Measurements from ENCODE around the gene ALDH3B2.
"Not testable (repeated sequence)": the region's sequence is repeated elsewhere in the genome, so short reads cannot be mapped to it uniquely, and the experiment has no call there.

The ALDH3B2 gene

DNA sequence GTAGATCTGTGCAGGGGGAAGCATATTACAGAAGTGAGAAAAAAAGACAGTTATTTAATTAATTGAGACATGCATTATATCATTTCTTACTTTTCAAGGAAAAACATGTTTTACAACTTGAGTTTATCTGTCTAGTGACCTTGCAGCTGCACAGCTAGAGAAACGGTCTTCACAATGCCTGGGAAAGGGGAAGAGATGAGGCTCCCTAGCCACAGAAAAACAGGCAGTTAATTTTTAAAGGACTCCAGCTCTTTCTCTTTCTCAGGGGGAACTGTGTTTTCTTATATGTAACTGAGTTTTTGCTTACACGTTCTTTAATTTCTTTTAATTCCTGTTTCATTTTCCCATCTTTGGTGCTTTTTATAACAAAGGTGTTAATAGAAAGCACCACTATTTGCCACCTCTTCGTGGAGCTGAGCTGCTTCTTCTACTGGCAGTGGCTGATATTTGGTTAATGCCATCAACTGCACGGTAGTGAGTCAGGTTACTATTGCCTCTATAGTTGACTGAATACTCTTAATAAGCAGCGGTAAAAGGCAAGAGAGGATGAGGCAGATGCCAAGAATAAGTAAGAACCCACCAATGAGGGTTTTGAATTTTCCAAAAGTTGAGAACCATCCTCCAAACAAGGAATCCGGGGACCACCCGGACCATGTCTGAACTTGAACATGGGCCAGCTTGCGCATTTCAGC, 11.4 kb upstream of the ALDH3B2 start:
- DNase-seq (ENCODE audit: low spot score): not testable (repeated sequence)

GRCh38 chr11:67682126-67683034, 8.0 kb upstream of the ALDH3B2 start:
- DNase-seq (ENCODE audit: low spot score): not testable (repeated sequence)

- DNase-seq (ENCODE audit: low spot score): no peak
These were observed 6.5 kb upstream of the ALDH3B2 start for GRCh38 chr11:67680696-67681470.

DNA sequence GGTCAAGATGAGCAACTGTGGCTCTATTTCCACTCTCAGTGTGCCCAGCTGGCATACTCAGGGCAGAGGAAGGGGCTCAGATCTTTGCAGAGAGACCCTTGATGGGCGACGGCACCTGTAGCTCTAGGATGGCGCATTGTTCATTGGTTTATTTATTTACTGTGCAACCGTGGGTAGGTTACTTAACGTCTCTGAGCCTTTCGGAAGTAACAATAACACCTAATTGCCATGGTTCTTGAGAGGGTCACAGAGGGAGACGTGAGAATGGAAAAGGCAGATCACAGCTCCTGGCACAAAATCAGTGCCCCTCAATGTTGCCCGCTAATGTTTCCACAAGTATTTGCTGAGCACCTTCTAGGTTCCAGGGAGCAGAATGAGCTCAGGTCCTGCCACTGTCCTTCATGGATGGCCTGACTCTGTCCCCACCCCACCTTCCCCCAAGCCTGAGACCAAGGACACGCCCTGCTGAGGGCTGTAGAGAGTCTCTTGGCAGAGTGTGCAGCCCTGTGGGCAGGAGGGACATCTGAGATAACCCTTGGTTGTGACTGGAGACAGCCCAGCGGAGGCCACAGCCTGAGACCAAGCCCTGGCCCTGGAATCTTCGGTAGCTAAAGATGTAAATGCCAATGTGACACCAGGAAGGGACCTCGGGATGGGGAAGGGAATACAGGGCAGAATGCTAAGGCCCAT, 780 bp upstream of the ALDH3B2 start:
- no peak for DNase-seq (ENCODE audit: low spot score)

DNA sequence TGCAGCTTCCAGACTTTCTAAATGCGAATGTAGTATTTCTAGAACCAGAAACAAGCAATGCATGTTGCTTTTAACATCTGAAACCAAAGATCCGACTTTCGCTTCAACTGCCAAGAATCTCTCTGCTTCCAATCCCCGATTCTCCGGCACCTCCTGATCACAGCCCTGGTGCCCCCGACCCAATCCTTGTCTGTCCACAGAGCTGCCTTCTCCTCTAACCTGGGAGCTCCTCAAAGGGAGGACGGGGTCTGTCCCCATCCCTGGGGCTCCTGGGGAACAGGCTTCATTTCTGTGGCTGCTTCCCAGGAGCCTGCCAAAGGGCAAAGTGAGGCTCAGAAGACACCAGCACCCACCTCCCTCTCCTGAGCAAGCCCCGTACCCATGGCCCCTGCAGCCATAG, 521 bp downstream of the ALDH3B2 start:
- DNase-seq (ENCODE audit: low spot score): no peak

DNA sequence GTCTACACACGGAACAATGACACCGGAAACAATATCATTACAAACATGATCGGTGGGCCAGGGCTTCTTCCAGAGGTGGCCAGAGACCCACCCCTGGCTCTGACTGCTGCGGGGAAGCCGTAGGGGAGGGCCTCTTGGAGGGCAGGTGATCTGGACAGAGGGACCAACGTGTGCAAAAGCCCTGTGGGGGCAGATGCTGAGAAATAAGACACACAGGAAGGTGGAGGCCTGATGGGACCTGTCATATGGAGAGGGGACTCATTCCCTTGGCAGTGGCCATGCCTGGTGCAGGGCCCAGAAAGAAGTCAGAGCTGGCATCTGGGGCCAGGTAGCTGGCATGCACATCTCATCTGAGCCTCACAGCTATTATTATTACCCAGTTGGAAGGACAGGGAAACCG, 1.1 kb downstream of the ALDH3B2 start:
- DNase-seq (ENCODE audit: low spot score): no peak

- no peak for DNase-seq (ENCODE audit: low spot score)
These were observed 3.3 kb downstream of the ALDH3B2 start for GRCh38 chr11:67671211-67671520.

- no peak for DNase-seq (ENCODE audit: low spot score)
These were observed 3.9 kb downstream of the ALDH3B2 start for GRCh38 chr11:67670316-67671210.

GRCh38 chr11:67668192-67668551, 6.3 kb downstream of the ALDH3B2 start:
- no peak for DNase-seq (ENCODE audit: low spot score)

DNA sequence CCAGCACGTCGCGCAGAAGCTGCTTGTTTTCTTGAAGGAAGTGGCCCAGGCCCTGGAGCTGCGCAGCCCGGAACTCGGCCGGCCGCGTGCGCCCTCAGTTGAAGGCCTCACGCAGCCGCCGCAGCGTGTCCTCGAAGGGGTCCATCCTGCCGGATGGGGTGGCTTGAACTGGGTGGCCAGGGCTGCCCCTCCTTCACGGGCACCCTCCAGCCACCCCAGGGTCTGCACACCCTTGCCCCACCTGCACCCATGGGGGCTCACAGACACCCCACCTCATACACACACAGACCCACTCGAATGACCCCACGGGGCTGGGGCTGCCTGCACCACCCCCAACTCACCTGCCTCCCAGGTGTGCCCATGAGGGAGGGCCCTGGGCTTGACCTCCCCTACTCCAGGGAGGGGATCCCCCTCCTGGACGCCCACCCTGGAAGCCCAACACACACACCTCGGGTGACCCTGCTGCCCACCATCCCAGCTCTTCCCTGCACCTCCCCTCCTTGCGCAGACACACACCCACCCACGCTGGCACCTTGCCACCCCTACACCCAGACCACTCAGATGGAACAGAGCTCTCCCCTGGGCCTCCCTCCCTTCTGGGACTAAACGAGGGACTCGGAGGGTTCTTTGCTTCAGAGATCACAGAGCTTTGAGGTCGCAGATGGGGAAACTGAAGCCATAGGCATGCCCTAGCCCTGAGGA, 6.8 kb downstream of the ALDH3B2 start:
- no peak for DNase-seq (ENCODE audit: low spot score)

GRCh38 chr11:67666676-67667489, 7.5 kb downstream of the ALDH3B2 start:
- no peak for DNase-seq (ENCODE audit: low spot score)

DNA sequence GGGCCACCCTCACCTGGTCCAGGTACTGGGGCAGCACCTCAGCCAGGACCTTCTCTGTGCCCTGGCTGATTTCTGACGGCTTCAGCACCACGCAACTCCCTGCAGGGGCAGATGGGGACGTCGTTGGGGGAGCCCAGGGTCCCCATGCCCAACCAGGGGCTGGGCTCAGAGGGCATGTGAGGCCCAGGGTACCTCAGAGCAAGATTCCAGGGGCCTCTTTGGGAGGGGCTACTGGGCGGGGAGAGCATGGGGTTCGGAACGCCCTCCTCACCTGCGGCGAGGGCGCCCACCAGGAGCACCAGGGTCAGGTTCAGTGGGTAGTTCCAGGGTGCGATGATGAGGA, 8.1 kb downstream of the ALDH3B2 start:
- DNase-seq (ENCODE audit: low spot score): no peak

- DNase-seq (ENCODE audit: low spot score): no peak
These were observed 8.7 kb downstream of the ALDH3B2 start for GRCh38 chr11:67665541-67666302.

DNA sequence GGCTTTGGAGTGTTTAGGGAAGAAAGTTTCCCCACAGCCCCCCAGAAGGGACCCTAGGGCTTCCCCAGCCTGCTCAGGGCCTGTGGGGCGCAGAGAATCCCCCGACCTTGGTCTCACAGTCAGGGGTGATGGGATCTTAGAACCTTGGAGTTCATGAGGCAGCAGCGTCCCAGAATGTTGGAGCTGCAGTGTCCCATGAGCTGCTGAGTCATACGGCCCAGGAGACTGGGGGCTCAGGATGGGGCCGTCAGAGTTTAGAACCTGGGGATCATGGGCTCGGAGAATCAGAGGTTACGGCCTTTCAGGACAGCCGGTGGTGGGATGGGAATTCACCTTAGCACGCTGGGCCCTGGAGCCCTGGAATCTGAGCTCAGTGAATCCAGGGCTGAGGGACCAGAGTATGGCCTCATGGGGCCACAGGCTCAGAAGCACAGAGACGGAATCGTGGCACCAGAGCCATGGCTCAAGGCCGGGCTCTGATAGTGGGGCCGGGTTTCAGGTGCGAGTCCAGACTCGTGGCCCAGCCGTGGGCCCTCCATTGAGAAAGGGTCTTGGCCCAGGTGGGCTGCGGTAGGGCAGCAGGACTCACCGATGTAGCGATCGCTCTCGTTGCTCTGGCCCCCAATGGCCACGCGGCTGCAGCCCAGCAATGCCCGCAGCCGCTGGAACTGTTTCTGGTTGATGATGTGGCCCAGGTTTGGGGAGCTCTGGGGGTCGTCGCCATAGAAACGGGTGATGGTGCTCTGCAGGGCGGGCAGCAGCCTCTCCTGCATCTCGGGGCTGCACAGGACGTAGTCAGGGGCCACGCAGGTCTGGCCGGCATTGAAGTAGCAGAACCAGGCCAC, 9.5 kb downstream of the ALDH3B2 start:
- no peak for DNase-seq (ENCODE audit: low spot score)

DNA sequence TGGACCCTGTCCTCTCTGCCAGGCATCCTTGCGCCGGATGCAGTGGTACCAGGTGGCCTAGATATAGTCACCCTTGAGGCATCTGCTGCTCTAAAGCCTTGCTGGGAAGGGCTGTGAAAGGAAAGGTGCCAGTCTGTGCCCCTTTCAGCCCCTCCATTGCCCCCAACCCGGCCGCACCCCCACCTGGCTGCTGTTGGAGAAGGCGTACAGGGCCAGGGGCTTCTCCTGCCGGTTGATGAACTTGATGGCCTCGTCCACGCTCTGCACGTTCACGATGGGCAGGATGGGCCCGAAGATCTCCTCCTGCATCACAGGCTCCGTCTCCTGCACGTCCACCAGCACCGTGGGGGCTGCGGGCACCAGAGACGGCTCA, 10.2 kb downstream of the ALDH3B2 start:
- no peak for DNase-seq (ENCODE audit: low spot score)

- no peak for DNase-seq (ENCODE audit: low spot score)
These were observed 10.8 kb downstream of the ALDH3B2 start for GRCh38 chr11:67663532-67664212.

DNA sequence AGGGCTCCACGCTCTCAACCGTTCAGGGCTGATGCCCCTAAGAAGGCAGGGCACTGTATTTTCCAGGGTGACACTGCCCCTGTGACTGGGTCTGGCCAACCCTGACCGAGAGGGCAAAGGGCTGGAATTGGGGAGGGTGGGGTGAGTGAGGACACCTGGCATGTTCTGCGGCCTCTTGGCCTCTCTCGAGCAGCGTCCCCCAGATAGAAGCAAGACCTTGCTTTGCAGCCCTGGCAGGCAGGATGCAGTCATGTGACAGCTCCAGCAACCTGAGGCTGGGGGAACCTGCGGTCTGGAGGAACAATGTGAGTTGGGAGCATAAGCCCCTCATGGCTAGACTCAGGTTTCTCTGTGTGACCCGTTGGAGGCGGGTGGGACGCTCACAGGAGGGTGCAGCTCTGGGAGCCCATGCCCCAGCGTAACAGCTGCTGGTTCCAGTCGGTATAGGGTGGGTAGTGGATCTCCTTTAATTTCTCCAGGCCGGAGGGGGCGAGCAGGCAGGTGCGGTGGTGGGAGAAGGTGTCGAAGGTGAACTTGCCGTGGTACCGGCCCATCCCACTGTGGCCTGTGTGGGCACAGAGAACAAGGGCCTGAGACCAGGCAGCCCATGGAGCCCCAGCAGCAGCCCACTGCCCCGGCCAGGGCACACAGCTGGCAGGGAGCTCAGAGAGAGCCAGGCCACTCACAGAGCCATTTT, 11.4 kb downstream of the ALDH3B2 start:
- DNase-seq (ENCODE audit: low spot score): no peak

Measured in LoVo (cell line).